Colonic mucosa (tissue), 4 donors: ENCODE data around the gene MCRIP1. TPM values are rescaled to one million over a fixed set of nuclear protein-coding genes. Genes with fewer than 3 reads are reported as not detected.

Experiments
- DNase-seq: peaks from one replicate; pipeline ENCODE4 v3.0.0-alpha.2; 2020
- H3K27ac ChIP-seq: fragments of 200-600 bp; one replicate; pipeline ENCODE4 v1.8.0; 2021
- H3K27me3 ChIP-seq: fragments of 200-600 bp; one replicate; pipeline ENCODE4 v1.8.0; 2021
- H3K36me3 ChIP-seq: fragments of 200-600 bp; one replicate; pipeline ENCODE4 v1.8.0; 2021
- H3K4me1 ChIP-seq: fragments of 200-600 bp; one replicate; pipeline ENCODE4 v1.8.0; 2021; ENCODE audit warnings: mild to moderate bottlenecking
- H3K4me3 ChIP-seq: fragments of 200-600 bp; one replicate; pipeline ENCODE4 v1.8.0; 2021
- H3K9ac ChIP-seq, 2 donors: one replicate each; pipeline ENCODE4 v1.7.0; 2013; ENCODE audit warnings: control low read depth in 2 of 2, low read depth in 2 of 2, low read length in 2 of 2
- H3K9me3 ChIP-seq: fragments of 200-600 bp; one replicate; pipeline ENCODE4 v1.8.0; 2021
- CTCF ChIP-seq: fragments of 200-600 bp; IDR thresholded peaks from one replicate; pipeline ENCODE4 v1.8.0; 2022; ENCODE audit warnings: antibody characterized with exemption, mild to moderate bottlenecking
- intact Hi-C: fragments of 100-400 bp; cut with DNase I; formaldehyde crosslinking; loops from one replicate; pipeline ENCODE4 v1.14.1; 2022
- total RNA-seq, 2 donors: library from RNA; stranded (reverse); fragmentation: NEBNext Ultra II Directional in 1 of 2; extraction: Animal tissue kit (Norgen Biotek cat#: 25700) in 1 of 2; gene quantifications; one replicate each; pipeline ENCODE4 v1.2.1, GENCODE V29; 2021
- donor health status: healthy.
- donor health status: DM: no; HTN: no; CAD: no.
- donor health status: DM: no; HTN: no; CAD: no.

The MCRIP1 gene
- total RNA-seq, 2 donors from 2014 or later: 25.9 to 26.2 TPM

- no peaks in the 10 kb centered on the region for H3K4me1 ChIP-seq
- TF ChIP-seq CTCF: no peak
- H3K9ac ChIP-seq: no peak overlapping the region
- H3K36me3 ChIP-seq: peaks cover 25% of the 10 kb centered on the region
- DNase-seq: no peak
- no peak overlapping the region for H3K27ac ChIP-seq
- no peaks in the 10 kb centered on the region for H3K27me3 ChIP-seq
- H3K4me3 ChIP-seq: no peak overlapping the region
- H3K9me3 ChIP-seq: no peaks in the 10 kb centered on the region
- intact Hi-C loops: no loop called here
These were observed 11.3 kb upstream of the MCRIP1 start for GRCh38 chr17:81844327-81844851.

DNA sequence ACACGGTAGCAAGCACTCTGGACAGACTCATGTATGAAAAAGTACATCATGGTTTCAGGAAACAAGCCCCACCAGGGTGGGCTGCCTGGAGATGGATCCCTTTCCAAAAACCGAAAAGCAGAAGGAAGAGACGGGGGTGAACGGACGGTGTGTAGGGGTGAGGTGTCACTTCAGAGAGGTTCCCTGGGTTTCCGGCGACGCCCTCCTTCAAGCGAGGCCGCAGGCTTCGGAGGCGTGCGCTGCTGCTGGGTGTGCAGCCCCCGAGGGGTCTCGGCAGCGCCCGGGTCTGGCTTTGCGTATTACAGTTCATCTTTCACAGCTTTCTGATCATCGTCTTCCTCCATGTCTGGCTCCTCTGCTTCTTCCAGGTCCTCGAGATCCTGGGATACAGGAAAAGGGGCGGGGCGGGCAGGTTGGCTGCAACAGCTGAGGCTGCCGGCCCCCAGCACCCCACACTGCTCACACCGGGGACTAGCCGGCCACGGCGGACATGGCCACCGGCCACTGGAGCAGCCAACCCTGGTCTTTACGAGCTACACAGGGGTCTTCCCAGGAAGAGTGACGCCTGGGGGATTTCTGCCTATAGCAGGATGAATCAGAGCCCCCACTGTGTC, 10.7 kb upstream of the MCRIP1 start:
- Histone ChIP-seq H3K27me3 (no peaks in the 10 kb centered on the region), H3K36me3 (peaks cover 24% of the 10 kb centered on the region), H3K9ac (no peak overlapping the region), H3K4me3 (no peak overlapping the region), H3K27ac (no peak overlapping the region), H3K9me3 (no peaks in the 10 kb centered on the region), H3K4me1 (no peaks in the 10 kb centered on the region)
- intact Hi-C loops: no loop called here
- no peak for TF ChIP-seq CTCF
- DNase-seq: no peak

DNA sequence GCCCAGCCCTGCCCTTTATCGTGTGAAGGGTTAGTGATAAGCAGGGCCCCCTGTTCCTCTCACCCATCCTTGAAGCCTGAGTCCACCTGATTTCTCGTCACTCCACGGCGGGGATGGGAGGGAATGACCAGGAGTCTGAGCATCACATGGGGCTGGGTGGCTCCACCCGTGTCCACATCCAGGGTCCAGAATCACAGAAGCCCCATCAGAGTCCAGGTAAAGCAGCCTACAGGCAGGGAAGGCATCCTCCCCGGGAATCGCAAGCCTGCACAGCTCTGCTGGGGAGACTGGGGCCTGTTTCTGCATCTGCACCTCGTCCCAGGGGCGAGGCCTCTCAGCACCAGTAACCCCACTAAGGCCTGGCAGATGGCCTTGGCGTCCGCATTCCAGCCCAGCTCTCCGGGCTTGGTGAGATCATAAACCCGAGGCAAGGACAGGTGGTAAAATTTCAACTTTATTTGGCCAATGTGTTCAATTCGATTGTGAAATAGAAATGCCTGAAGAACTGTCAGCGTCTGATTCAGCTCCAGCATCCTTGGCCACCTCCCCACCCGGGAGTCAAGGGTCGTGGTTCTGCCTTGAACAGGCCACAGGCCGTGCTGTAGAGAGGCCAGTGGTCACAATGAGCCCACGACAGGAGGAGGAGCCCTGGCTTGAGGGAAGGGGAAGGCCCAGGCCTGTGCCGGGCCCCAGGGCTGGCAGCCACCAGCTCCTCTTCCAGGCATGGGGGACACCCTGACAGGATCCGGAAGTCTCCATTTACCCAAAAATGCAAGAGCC, 9.8 kb upstream of the MCRIP1 start:
- Histone ChIP-seq H3K9ac (no peak overlapping the region), H3K27me3 (no peaks in the 10 kb centered on the region), H3K36me3 (peaks cover 24% of the 10 kb centered on the region), H3K27ac (no peak overlapping the region), H3K4me3 (no peak overlapping the region), H3K4me1 (no peaks in the 10 kb centered on the region), H3K9me3 (no peaks in the 10 kb centered on the region)
- no peak for DNase-seq
- intact Hi-C loops: no loop called here
- TF ChIP-seq CTCF: no peak

- intact Hi-C loops: no loop called here
- H3K36me3 ChIP-seq: peaks cover 20% of the 10 kb centered on the region
These were observed 9.3 kb upstream of the MCRIP1 start for GRCh38 chr17:81842378-81842724.

DNA sequence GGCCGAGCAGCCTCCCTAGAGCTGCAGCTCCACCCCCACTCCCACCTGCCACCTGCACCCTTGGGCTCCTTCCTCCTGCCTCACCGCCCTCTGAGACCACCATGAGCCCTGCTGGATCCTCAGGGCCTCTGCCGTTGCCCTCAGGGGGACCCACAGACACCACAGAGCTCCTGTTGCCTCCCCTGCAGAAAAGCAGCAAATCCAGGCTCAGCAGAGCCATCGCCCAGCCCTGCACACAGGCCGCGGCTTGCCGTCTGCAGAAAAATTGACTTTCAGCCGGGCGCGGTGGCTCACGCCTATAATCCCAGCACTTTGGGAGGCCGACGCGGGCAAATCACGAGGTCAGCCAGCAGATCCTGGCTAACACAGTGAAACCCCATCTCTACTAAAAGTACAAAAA, 8.8 kb upstream of the MCRIP1 start:
- intact Hi-C loops: no loop called here
- Histone ChIP-seq H3K9me3 (no peaks in the 10 kb centered on the region), H3K4me1 (no peaks in the 10 kb centered on the region), H3K4me3 (no peak overlapping the region), H3K27me3 (no peaks in the 10 kb centered on the region), H3K36me3 (peaks cover 15% of the 10 kb centered on the region), H3K9ac (no peak overlapping the region), H3K27ac (no peak overlapping the region)
- no peak for DNase-seq
- TF ChIP-seq CTCF: no peak

More at GRCh38 chr17:81842378-81842724, 9.3 kb upstream of the MCRIP1 start:
- H3K27me3 ChIP-seq: no peaks in the 10 kb centered on the region
- no peak overlapping the region for H3K27ac ChIP-seq
- no peak for DNase-seq
- H3K9me3 ChIP-seq: no peaks in the 10 kb centered on the region
- no peak overlapping the region for H3K4me3 ChIP-seq
- no peak overlapping the region for H3K9ac ChIP-seq
- no peaks in the 10 kb centered on the region for H3K4me1 ChIP-seq
- no peak for TF ChIP-seq CTCF
